ENCODE data around the gene RAB40C.

DNA sequence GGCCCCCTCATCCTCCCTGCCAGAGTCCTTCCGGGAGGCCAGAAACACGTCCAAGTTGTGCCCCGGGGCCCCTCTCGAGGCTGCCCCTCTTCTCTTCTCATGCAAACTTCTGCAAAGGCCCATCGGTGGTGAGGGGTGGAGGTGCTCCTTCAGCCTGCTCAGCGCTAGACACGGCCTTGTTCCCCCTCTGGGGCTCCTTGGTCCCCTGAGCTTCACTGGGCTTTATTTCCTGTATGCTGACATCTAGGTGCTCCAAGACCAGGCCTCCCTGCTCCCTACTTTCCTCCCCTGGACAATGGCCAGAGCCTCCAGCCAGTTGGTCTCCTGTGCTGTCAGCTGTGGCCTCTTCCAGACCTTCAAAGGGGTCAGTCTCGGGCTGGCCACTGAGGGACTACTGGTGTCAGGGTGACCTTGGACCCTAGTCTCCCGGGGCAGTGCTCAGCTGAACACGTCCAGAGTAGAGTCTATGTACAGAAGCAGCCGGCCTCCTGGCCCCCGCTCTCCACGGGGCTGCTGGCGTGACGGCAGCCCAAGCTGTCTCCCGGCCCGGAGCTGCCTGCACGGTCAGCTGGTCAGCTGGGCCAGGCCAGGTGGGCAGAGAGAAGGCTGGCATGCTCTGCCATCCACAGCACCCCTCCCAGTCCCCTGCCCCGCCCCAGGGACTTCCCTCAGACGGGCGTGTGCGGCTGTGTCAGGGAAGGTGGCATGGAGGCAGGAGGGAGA, 31.4 kb upstream of the RAB40C start:
- TF ChIP-seq EZH2 (IDR thresholded peaks at IDR 0.05; ENCODE audit: insufficient read depth, poor library complexity, severe bottlenecking) (no peak), EZH2phosphoT487 (IDR thresholded peaks at IDR 0.05; ENCODE audit: insufficient read depth, low read depth) (no peak)
